GM10248 (cell line): ENCODE data around the gene ARL2.

Source experiments
- CTCF ChIA-PET: fragments of 300-600 bp; sonication (Branson Sonifier 250); formaldehyde crosslinking; extraction: SDS; loops from one replicate; lab custom pipeline; 2021; ENCODE audit warnings: antibody characterized with exemption; lab: Yijun Ruan, JAX
- POLR2A ChIA-PET: fragments of 350-650 bp; sonication (Branson Sonifier 250); formaldehyde crosslinking; extraction: SDS; loops from one replicate; lab custom pipeline; 2020; ENCODE audit warnings: antibody characterized with exemption; lab: Yijun Ruan, JAX
- DNase-seq: peaks from one replicate; pipeline ENCODE4 v3.0.0; 2012; ENCODE audit errors: extremely low spot score
- TF ChIP-seq, protein P1 (sequence below): IDR thresholded peaks from 2 replicates; pipeline ENCODE4 v1.5.1; 2012; ENCODE audit warnings: mild to moderate bottlenecking, low read depth; ENCODE audit errors: extremely low read depth, missing control alignments, control extremely low read depth

The ARL2 gene

DNA sequence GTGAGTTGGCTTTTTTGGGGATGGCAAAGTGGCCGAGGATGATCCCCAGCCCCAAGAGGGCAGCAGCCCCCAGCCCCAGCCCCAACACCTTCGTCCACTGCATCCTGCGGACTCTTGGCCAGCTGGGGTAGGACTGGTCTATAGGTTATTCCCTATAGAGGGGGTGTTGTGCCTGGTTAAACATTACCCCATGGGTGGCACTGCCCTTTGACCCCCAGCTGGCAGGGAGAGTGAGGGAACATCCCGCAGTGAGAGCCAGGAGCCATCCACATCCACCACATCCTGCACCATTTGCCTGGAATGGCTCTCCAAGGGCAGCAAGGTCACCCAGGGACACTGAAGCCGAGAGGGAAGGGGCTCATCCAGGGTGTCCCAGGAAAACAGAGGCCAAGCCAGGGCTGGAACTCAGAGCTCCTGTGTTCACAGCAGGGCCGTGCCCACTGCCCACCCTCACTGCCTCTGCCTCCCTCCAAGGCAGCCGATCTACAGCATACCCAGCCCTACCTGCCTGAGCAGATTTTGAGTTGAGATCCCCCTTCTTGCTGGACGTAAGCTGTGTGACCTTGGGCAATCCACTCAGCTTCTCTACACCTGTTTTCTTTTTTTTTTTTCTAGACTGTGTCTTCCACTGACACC is 44.6 kb downstream of the ARL2 start, which contains the start of gene NAALADL1:
Gene NAALADL1, minus strand, starts transcription at position 135 of the 636 bp plus-strand sequence. Its CDS starts 32 bp downstream, at position 103.
- TF ChIP-seq, protein P1, sequence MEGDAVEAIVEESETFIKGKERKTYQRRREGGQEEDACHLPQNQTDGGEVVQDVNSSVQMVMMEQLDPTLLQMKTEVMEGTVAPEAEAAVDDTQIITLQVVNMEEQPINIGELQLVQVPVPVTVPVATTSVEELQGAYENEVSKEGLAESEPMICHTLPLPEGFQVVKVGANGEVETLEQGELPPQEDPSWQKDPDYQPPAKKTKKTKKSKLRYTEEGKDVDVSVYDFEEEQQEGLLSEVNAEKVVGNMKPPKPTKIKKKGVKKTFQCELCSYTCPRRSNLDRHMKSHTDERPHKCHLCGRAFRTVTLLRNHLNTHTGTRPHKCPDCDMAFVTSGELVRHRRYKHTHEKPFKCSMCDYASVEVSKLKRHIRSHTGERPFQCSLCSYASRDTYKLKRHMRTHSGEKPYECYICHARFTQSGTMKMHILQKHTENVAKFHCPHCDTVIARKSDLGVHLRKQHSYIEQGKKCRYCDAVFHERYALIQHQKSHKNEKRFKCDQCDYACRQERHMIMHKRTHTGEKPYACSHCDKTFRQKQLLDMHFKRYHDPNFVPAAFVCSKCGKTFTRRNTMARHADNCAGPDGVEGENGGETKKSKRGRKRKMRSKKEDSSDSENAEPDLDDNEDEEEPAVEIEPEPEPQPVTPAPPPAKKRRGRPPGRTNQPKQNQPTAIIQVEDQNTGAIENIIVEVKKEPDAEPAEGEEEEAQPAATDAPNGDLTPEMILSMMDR: no peak
- CTCF ChIA-PET: interaction anchor here (1.1 to 3.2 kb wide), 6 partner anchors 9 to 44 kb away, joined by 4 to 11 read pairs (median 4); partner anchors contain the start of gene ARL2
- POLR2A ChIA-PET: no interaction called here
- no peak for DNase-seq

DNA sequence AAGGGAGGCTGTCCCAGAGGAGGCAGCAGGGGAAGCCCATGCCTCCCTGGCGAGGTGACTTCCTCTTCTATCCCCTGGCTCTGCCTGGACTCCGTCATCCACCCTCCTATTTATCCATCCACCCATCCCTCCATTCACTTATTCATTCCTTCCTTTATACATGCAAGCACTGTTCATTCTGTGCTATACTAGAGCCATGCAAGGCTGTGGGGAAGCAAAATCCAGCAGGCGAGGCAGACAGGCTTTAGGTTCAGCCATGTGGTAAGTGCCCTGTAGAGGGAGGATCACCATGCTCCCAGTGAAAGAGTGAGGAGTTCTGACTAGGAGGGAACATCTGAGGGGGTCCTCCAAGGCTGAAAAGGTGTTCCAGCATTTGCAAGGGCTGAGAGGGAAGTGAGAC is 45.6 kb downstream of the ARL2 start:
- POLR2A ChIA-PET: no interaction called here

DNA sequence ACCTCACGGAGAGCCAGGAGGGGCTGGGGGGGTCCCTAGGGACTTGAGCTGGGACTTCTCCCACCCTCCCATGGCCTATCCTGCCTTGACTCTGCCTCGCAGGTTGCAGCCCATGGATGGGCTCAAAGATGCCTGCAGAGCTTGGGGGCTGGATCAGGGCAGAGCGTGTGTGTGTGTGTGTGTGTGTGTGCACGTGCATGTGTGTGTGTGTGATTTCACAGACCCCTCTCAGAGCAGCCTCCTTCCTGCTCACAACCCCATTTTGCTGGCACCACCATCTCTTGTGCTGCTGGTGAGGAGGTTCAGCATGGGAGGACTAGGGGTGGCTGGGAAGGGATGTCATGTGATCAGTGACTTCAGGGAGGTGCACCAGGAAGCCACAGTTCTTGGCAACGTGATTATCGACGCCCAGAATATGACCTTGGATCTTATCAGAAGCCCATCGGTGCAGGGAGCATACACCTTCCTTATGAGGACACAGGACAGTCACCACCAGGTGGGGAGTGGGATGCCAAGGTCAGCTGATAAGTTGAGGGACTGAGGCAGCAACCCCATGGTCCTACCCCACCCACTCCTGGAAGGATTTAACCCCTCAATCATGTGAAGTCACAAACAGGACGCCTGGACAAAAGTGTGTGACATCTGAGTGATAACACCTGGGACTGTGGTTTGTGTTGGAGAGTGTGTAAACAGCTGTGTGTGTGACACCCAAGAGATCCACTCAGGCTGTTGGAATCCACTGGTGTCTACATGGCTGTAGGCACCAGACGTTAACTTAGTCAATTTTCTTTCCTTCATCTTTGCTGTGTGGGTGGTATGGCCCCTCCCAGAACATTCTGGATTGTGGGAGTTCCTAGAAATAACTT is 46.2 kb downstream of the ARL2 start:
- ChIA-PET CTCF (interaction anchor here (1.2 to 3.2 kb wide), 3 partner anchors 11 to 18 kb away, joined by 4 to 11 read pairs (median 4); no protein-coding TSS in a partner anchor), POLR2A (no interaction called here)
- no peak for DNase-seq
- TF ChIP-seq, protein P1: no peak

More for the DNA sequence above, 45.6 kb downstream of the ARL2 start:
- no peak for DNase-seq
- TF ChIP-seq, protein P1: no peak
- CTCF ChIA-PET: interaction anchor here (1.2 to 3.2 kb wide), 3 partner anchors 10 to 19 kb away, joined by 4 to 11 read pairs (median 4); no protein-coding TSS in a partner anchor

DNA sequence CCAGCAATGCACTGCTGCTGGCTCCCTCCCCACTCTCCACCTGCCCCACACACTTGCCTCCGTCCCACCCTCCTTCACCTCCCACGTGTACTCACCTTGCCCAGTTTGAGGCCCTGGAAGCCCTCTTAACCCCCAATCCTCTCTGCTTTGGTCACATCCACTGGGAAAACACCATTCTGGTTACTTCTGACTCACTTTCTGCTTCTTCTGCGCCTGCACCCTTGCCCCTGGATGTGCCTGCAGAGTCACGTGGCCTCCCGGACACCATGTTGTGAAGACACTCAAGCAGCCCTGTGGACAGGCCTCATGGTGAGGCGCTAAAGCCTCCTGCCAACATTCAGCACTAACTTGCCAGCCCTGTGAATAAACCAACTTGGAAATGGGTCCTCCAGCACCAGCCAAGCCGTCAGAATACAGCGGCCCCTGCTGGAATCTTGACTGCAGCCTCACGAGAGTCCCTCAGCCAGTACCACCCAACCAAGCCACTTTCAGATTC is 47.0 kb downstream of the ARL2 start:
- CTCF ChIA-PET: interaction anchor here (1.5 to 3.2 kb wide), 2 partner anchors 12 to 17 kb away, joined by 4 to 11 read pairs; no protein-coding TSS in a partner anchor
- DNase-seq: no peak
- TF ChIP-seq, protein P1: no peak
- POLR2A ChIA-PET: no interaction called here

DNA sequence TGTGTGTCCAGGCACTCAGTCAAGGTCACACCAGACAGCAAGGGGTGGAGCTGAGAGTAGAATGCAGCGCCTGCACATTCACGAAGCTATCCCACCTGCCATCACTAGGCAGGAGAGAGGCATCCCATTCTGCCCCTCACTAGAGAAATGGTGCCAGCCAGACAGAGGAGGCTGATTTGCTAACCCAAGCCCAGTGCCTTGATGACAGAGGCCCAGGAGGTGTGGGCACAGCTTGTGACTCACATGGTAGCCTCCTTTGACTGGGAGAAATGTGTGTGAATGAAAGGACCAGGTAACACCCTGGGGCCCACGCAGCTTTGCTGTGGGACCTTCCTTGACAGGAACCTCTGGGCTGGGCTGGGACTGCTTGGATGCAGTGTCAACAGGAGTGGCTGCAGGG is 49.6 kb downstream of the ARL2 start:
- DNase-seq: no peak
- POLR2A ChIA-PET: interaction anchor here (1.2 kb wide), 1 partner anchor 589 kb away, joined by 5 read pairs; no protein-coding TSS in a partner anchor
- TF ChIP-seq, protein P1: no peak
- CTCF ChIA-PET: interaction anchor here (0.8 to 1.7 kb wide), 3 partner anchors 9 to 16 kb away, joined by 4 read pairs; no protein-coding TSS in a partner anchor

DNA sequence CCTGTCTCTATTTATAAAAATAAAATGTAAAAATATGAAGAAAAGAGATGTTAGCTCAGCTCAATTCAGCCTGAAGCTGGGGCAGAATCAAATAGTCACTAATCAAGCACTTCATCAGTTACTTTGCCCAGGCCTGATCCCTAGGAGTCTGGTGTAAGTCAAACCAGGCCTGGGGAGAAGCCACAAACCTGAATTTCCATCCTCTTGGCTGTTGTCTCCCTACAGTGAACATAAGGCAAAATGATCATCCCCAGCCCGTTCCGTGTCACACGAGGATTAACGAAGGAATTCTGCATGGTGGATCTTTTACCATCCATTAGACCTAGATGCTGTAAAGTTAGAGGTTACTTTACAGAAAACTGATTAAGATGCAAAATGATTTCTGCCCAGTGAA is 50.9 kb downstream of the ARL2 start:
- POLR2A ChIA-PET: interaction anchor here (0.6 kb wide), 1 partner anchor 39 kb away, joined by 3 read pairs; no protein-coding TSS in a partner anchor
- CTCF ChIA-PET: interaction anchor here (1.2 to 1.7 kb wide), 3 partner anchors 7 to 15 kb away, joined by 3 to 4 read pairs (median 3); no protein-coding TSS in a partner anchor
- TF ChIP-seq, protein P1: no peak
- DNase-seq: no peak
